Stomach (tissue), 4 donors: Measurements from ENCODE around the gene RENBP.

Source experiments
- CTCF ChIP-seq, 7 experiments: fragments of 450-650 bp in 4 of 7; fragments of 200-600 bp in 3 of 7; sonication (generic) in 3 of 7; IDR thresholded peaks; one replicate each; pipeline ENCODE4 v1.5.1; 2016 to 2019; ENCODE audit warnings: antibody characterized with exemption in 7 of 7, control low read depth in 2 of 7, mild to moderate bottlenecking in 1 of 7
- EP300 ChIP-seq: sonication (generic); formaldehyde crosslinking; IDR thresholded peaks from one replicate; pipeline ENCODE4 v1.6.1; 2017; ENCODE audit warnings: antibody characterized with exemption
- POLR2A ChIP-seq, 4 donors: fragments of 450-650 bp; IDR thresholded peaks; one replicate each; pipeline ENCODE4 v1.6.1; 2016; ENCODE audit warnings: antibody characterized with exemption in 4 of 4, control low read depth in 2 of 4, mild to moderate bottlenecking in 1 of 4, moderate library complexity in 1 of 4
- POLR2AphosphoS5 ChIP-seq, 3 donors: sonication (generic); formaldehyde crosslinking; IDR thresholded peaks; one replicate each; pipeline ENCODE4 v1.6.1; 2016; ENCODE audit warnings: antibody characterized with exemption in 3 of 3

- no peak for TF ChIP-seq CTCF (IDR thresholded peaks at IDR 0.05)
- TF ChIP-seq POLR2AphosphoS5 (IDR thresholded peaks at IDR 0.05): no peak
- no peak for TF ChIP-seq POLR2A (IDR thresholded peaks at IDR 0.05)
- no peak for TF ChIP-seq EP300
Measured at GRCh38 chrX:153968255-153968654, 23.8 kb upstream of the RENBP start.
